ENCODE measurements around the gene IGSF9. TPM values are rescaled to one million over a fixed set of nuclear protein-coding genes. Genes with fewer than 3 reads are reported as not detected.
"Not testable (repeated sequence)": the region's sequence is repeated elsewhere in the genome, so short reads cannot be mapped to it uniquely, and the experiment has no call there.

Gene IGSF9
- total and polyA plus RNA-seq, 2 of the 4 experiments (the other 2 are of a cell fraction): 0.05 TPM; not detected in 1

DNA sequence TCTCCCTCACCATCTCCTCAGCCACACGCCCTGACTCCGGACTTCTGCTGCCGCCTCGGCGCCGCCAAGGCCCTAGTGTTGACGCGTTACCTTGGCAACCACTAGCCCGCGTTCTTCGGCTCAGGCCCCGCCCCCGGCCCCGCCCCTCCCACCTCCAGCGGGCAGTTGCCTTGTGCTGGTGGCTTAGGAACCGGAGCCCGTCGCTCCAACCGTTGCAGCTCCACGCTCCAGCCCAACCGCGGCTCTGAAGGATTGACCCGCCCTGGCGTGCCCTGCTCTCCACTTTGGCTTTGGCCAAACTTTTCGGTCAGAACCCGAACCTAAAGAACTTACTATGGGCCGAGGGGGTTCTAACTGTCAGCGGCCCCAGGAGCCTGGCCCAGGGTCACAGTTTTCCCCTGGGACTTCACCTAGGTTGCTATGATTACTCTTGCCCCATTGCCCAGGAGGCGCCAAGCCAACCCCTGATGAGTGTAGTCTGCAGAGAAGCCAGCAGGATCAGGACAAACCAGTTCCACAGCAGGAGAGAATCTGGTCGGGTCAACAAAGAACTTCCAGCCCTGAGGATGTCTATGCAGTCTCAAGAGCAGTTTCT lies 45.2 kb downstream of the IGSF9 start, which contains the start of gene CFAP45:
TSS of gene CFAP45 (minus strand) at position 80 of the 595 bp plus-strand sequence. CDS start at position 13, 67 bp downstream.
- DNase-seq (peak; percentile 56), ATAC-seq (ENCODE audit: low read depth) (peak; percentile 85)
- peaks cover 9% of the 10 kb centered on the region; the same call in 1 of the 2 replicates for H3K4me1 ChIP-seq (ENCODE audit: control insufficient read depth, insufficient read depth, low read length)
- BruUV-seq (replicated peaks): no TSS peak
- H3K4me2 ChIP-seq (ENCODE audit: low read depth, low read length): no peak within 1 kb of the TSS; the same call in 1 of the 2 replicates
- H3K79me1 ChIP-seq (ENCODE audit: low read depth in 1 of 2, low read length in 2 of 2): no peaks in the 10 kb centered on the region
- H3K18ac ChIP-seq (ENCODE audit: low read depth, low read length): no peak within 1 kb of the TSS
- no peak within 1 kb of the TSS for H3K27ac ChIP-seq (ENCODE audit: insufficient read depth, low read length)
- no peak within 1 kb of the TSS for H2AK9ac ChIP-seq (replicated peaks; ENCODE audit: low read depth, low read length, poor library complexity)
- H4K5ac ChIP-seq (ENCODE audit: low read depth, low read length): no peak within 1 kb of the TSS
- ChIA-PET CTCF (interaction anchor here (1.0 kb wide), 1 partner anchor 10 kb away, joined by 4 read pairs; no protein-coding TSS in a partner anchor), POLR2A (ENCODE audit: unreplicated experiment) (no interaction called here)
- no peak within 1 kb of the TSS for H2BK20ac ChIP-seq (ENCODE audit: low read depth, low read length)
- no peaks in the 10 kb centered on the region for H3K9me1 ChIP-seq (ENCODE audit: insufficient read depth, low read length)
- no peak within 1 kb of the TSS for H2AK5ac ChIP-seq (ENCODE audit: low read depth, low read length)
- H3K9me3 ChIP-seq (ENCODE audit: control insufficient read depth, insufficient read depth, low read length): no peaks in the 10 kb centered on the region
- no peak within 1 kb of the TSS; the same call in 1 of the 2 replicates for H3K23ac ChIP-seq (ENCODE audit: low read depth, low read length)
- dilution Hi-C loops (cut with HindIII; ENCODE audit: low sequenced_read_pairs, unreplicated experiment) (no loop called here), in situ Hi-C loops (cut with MboI; ENCODE audit: low sequenced_read_pairs) (no loop called here), intact Hi-C loops (cut with micrococcal nuclease) (no loop called here)
- no peaks in the 10 kb centered on the region for H3K27me3 ChIP-seq (ENCODE audit: control insufficient read depth, insufficient read depth, low read length)
- TF ChIP-seq MAZ (IDR thresholded peaks at IDR 0.05; ENCODE audit: borderline replicate concordance, low read depth, low read length): 0 out of 2 replicates have a peak, but pooled peaks have one; percentile 6
- no peak for TF ChIP-seq CHD1 (IDR thresholded peaks at IDR 0.05; ENCODE audit: low read depth, low read length)
- peak within 1 kb of the TSS; percentile 82 for H2AFZ ChIP-seq (replicated peaks; ENCODE audit: low read length, poor library complexity)
- no peak within 1 kb of the TSS for H2BK5ac ChIP-seq (ENCODE audit: low read depth, low read length, poor library complexity, severe bottlenecking)
- no peaks in the 10 kb centered on the region for H3K36me3 ChIP-seq (ENCODE audit: control insufficient read depth, insufficient read depth, low read length)
- H3K14ac ChIP-seq (replicated peaks; ENCODE audit: low read depth, low read length): no peak within 1 kb of the TSS
- no peak within 1 kb of the TSS for H3K9ac ChIP-seq (ENCODE audit: low read depth, low read length)
- no peak within 1 kb of the TSS for H3K56ac ChIP-seq (ENCODE audit: extremely low read depth, insufficient read depth, low read length)
- 14% methylated on average over 18 of the region's 30 CpGs; no CpG with 5 or more reads in 1 of the 2 experiments for WGBS, 2 experiments (ENCODE audit: extremely low coverage in 2 of 2, insufficient read length in 1 of 2)
- no peak within 1 kb of the TSS for H4K8ac ChIP-seq (ENCODE audit: low read depth in 2 of 2, low read length in 2 of 2)
- H2BK15ac ChIP-seq (ENCODE audit: low read depth, low read length): no peak within 1 kb of the TSS
- H2BK120ac ChIP-seq (ENCODE audit: low read depth, low read length): no peak within 1 kb of the TSS
- H4K20me1 ChIP-seq (ENCODE audit: insufficient read depth, low read length): 0 out of 2 replicates have a peak, but pooled peaks cover 3% of the 10 kb centered on the region
- H4K91ac ChIP-seq (ENCODE audit: insufficient read depth, low read depth, low read length): no peak within 1 kb of the TSS
- no peak within 1 kb of the TSS for H3K4me3 ChIP-seq (ENCODE audit: insufficient read depth, low read depth, low read length)
- no peak within 1 kb of the TSS for H3K4ac ChIP-seq (ENCODE audit: low read depth, low read length)

DNA sequence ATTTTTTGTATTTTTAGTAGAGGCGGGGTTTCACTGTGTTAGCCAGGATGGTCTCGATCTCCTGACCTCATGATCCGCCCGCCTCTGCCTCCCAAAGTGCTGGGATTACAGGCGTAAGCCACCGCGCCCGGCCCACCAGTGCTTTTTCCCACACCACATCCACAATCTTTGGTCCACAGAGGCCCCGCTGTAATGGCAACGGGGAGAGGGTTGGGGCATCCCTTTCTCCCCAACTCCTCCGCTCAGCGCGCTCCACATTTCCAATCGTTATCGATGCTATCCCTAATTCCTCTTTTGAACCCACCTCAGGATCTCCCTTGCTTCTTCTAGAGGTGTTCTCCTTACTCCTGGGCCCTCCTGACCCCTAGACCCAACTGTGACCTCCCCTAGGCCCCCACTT lies 45.8 kb downstream of the IGSF9 start:
- intact Hi-C loops (cut with micrococcal nuclease); H4K91ac ChIP-seq (ENCODE audit: insufficient read depth, low read depth, low read length); H3K14ac ChIP-seq (replicated peaks; ENCODE audit: low read depth, low read length); H3K18ac ChIP-seq (ENCODE audit: low read depth, low read length); H2AK9ac ChIP-seq (replicated peaks; ENCODE audit: low read depth, low read length, poor library complexity); H2BK15ac ChIP-seq (ENCODE audit: low read depth, low read length); H3K4me1 ChIP-seq (ENCODE audit: control insufficient read depth, insufficient read depth, low read length); BruUV-seq (replicated peaks); H3K9ac ChIP-seq (ENCODE audit: low read depth, low read length); H3K4me3 ChIP-seq (ENCODE audit: insufficient read depth, low read depth, low read length); H4K20me1 ChIP-seq (ENCODE audit: insufficient read depth, low read length); H4K8ac ChIP-seq (ENCODE audit: low read depth in 2 of 2, low read length in 2 of 2); H2BK120ac ChIP-seq (ENCODE audit: low read depth, low read length); CTCF ChIA-PET; DNase-seq; H3K4me2 ChIP-seq (ENCODE audit: low read depth, low read length); H2BK20ac ChIP-seq (ENCODE audit: low read depth, low read length); H2BK5ac ChIP-seq (ENCODE audit: low read depth, low read length, poor library complexity, severe bottlenecking); H2AK5ac ChIP-seq (ENCODE audit: low read depth, low read length); ATAC-seq (ENCODE audit: low read depth); H3K27ac ChIP-seq (ENCODE audit: insufficient read depth, low read length); H3K36me3 ChIP-seq (ENCODE audit: control insufficient read depth, insufficient read depth, low read length); POLR2A ChIA-PET (ENCODE audit: unreplicated experiment); H3K56ac ChIP-seq (ENCODE audit: extremely low read depth, insufficient read depth, low read length); H3K9me1 ChIP-seq (ENCODE audit: insufficient read depth, low read length); H3K27me3 ChIP-seq (ENCODE audit: control insufficient read depth, insufficient read depth, low read length); H4K5ac ChIP-seq (ENCODE audit: low read depth, low read length); H3K9me3 ChIP-seq (ENCODE audit: control insufficient read depth, insufficient read depth, low read length); H3K79me1 ChIP-seq (ENCODE audit: low read depth in 1 of 2, low read length in 2 of 2); H3K4ac ChIP-seq (ENCODE audit: low read depth, low read length); H3K23ac ChIP-seq (ENCODE audit: low read depth, low read length): not testable (repeated sequence)
- WGBS, 2 experiments (ENCODE audit: extremely low coverage in 2 of 2, insufficient read length in 1 of 2): no CpG with 5 or more reads among the region's 15 CpGs
- dilution Hi-C loops (cut with HindIII; ENCODE audit: low sequenced_read_pairs, unreplicated experiment): loop anchor here (25.0 kb wide), 1 partner anchor 112 kb away; the partner anchor contains the start of gene DUSP23
- in situ Hi-C loops (cut with MboI; ENCODE audit: low sequenced_read_pairs): loop anchor here (25.0 kb wide), 1 partner anchor 687 kb away; the partner anchor contains the start of gene ACKR1
- peak overlapping the region; percentile 67 for H2AFZ ChIP-seq (replicated peaks; ENCODE audit: low read length, poor library complexity)

All from IMR-90 (cell line).